ENCODE data around the gene CALHM3. TPM values are rescaled to one million over a fixed set of nuclear protein-coding genes. Genes with fewer than 3 reads are reported as not detected.

CALHM3 gene
- total RNA-seq, 2 experiments from 2014 or later = not detected

GRCh38 chr10:103469201-103469600 is 9.8 kb downstream of the CALHM3 start:
- Mint-ChIP-seq H3K36me3 (no peaks in the 10 kb centered on the region), H3K27ac (no peak overlapping the region), H3K9me3 (no peaks in the 10 kb centered on the region), H3K27me3 (no peaks in the 10 kb centered on the region), H3K4me3 (no peak overlapping the region), H3K4me1 (peaks cover 27% of the 10 kb centered on the region)
- no peak for DNase-seq

DNA sequence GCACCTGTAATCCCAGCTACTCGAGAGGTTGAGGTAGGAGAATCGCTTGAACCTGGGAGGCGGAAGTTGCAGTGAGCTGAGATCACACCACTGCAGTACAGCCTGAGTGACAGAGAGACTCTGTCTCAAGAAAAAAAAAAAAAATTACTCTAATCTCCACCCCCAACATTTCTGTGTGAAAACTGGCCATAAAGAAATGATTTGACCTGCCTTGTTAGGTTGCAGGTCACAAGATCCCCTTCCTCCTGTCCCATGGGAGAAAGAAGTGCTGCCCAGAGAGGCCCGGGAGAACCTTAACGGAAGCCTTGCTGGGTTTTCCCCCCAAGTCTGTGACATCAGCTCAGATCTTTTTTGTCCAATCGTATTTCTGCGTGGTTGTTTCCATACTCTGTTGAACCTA is 11.6 kb downstream of the CALHM3 start:
- Mint-ChIP-seq H3K27me3 (no peaks in the 10 kb centered on the region), H3K4me1 (peaks cover 27% of the 10 kb centered on the region), H3K27ac (peak overlapping the region; percentile 54), H3K9me3 (no peaks in the 10 kb centered on the region), H3K4me3 (no peak overlapping the region), H3K36me3 (no peaks in the 10 kb centered on the region)
- no peak for DNase-seq

GRCh38 chr10:103466734-103467133 is 12.3 kb downstream of the CALHM3 start:
- Mint-ChIP-seq H3K27ac (no peak overlapping the region), H3K36me3 (no peaks in the 10 kb centered on the region), H3K4me1 (peaks cover 22% of the 10 kb centered on the region), H3K9me3 (no peaks in the 10 kb centered on the region), H3K4me3 (no peak overlapping the region), H3K27me3 (no peaks in the 10 kb centered on the region)
- DNase-seq = no peak

GRCh38 chr10:103465411-103466179 is 13.4 kb downstream of the CALHM3 start:
- Mint-ChIP-seq H3K27me3 (no peaks in the 10 kb centered on the region), H3K4me3 (no peak overlapping the region), H3K27ac (no peak overlapping the region), H3K4me1 (peaks cover 12% of the 10 kb centered on the region), H3K36me3 (no peaks in the 10 kb centered on the region), H3K9me3 (no peaks in the 10 kb centered on the region)
- DNase-seq = no peak

GRCh38 chr10:103463499-103463898 is 15.5 kb downstream of the CALHM3 start:
- Mint-ChIP-seq H3K4me3 (no peak overlapping the region), H3K27me3 (no peaks in the 10 kb centered on the region), H3K4me1 (peaks cover 16% of the 10 kb centered on the region), H3K36me3 (no peaks in the 10 kb centered on the region), H3K9me3 (no peaks in the 10 kb centered on the region), H3K27ac (no peak overlapping the region)
- no peak for DNase-seq

DNA sequence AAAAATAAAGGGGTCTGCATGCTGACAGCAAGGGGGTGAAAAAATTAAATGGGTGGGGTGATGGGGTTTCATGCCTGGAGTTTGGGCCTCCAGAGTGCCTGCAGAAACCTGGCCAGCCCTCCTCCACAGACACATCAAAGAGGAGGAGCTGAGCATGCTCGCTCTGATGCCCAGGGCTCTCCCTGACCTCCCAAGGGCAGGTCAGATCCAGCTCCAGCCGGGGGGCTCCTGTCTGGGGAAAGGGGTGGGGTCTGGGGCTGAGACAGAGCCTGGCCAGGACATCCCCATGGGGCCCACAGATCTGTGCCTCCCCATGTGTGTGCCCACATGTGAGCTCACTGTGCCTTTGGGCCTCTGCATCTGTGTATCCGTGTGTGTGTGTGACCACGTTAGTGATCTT is 19.4 kb downstream of the CALHM3 start:
- no peak for DNase-seq
- peaks cover 6% of the 10 kb centered on the region for H3K4me1 Mint-ChIP-seq
- no peak overlapping the region for H3K4me3 Mint-ChIP-seq
- H3K27me3 Mint-ChIP-seq = no peaks in the 10 kb centered on the region
- no peaks in the 10 kb centered on the region for H3K36me3 Mint-ChIP-seq
- H3K27ac Mint-ChIP-seq = no peak overlapping the region
- H3K9me3 Mint-ChIP-seq = no peaks in the 10 kb centered on the region

GRCh38 chr10:103458720-103459119 is 20.3 kb downstream of the CALHM3 start, which contains the start of gene CALHM1:
CALHM1 (minus strand) TSS chr10:103458900; CDS start chr10:103458751, 149 bp downstream.
- no peak within 1 kb of the TSS for H3K4me3 Mint-ChIP-seq
- peak within 1 kb of the TSS; percentile 27 for H3K27ac Mint-ChIP-seq
- H3K4me1 Mint-ChIP-seq = peaks cover 6% of the 10 kb centered on the region
- H3K27me3 Mint-ChIP-seq = no peaks in the 10 kb centered on the region
- DNase-seq = no peak
- no peaks in the 10 kb centered on the region for H3K9me3 Mint-ChIP-seq
- H3K36me3 Mint-ChIP-seq = no peaks in the 10 kb centered on the region

- peaks cover 6% of the 10 kb centered on the region for H3K4me1 Mint-ChIP-seq
- H3K27me3 Mint-ChIP-seq = no peaks in the 10 kb centered on the region
- no peaks in the 10 kb centered on the region for H3K36me3 Mint-ChIP-seq
- H3K9me3 Mint-ChIP-seq = no peaks in the 10 kb centered on the region
- no peak overlapping the region for H3K4me3 Mint-ChIP-seq
- no peak for DNase-seq
- no peak overlapping the region for H3K27ac Mint-ChIP-seq
Measured at GRCh38 chr10:103457896-103458583, 21.0 kb downstream of the CALHM3 start.

GRCh38 chr10:103457176-103457712 is 21.8 kb downstream of the CALHM3 start:
- Mint-ChIP-seq H3K36me3 (no peaks in the 10 kb centered on the region), H3K9me3 (no peaks in the 10 kb centered on the region), H3K4me3 (no peak overlapping the region), H3K27ac (no peak overlapping the region), H3K4me1 (peaks cover 9% of the 10 kb centered on the region), H3K27me3 (no peaks in the 10 kb centered on the region)
- no peak for DNase-seq

GRCh38 chr10:103456074-103456660 is 22.9 kb downstream of the CALHM3 start:
- H3K36me3 Mint-ChIP-seq = no peaks in the 10 kb centered on the region

DNA sequence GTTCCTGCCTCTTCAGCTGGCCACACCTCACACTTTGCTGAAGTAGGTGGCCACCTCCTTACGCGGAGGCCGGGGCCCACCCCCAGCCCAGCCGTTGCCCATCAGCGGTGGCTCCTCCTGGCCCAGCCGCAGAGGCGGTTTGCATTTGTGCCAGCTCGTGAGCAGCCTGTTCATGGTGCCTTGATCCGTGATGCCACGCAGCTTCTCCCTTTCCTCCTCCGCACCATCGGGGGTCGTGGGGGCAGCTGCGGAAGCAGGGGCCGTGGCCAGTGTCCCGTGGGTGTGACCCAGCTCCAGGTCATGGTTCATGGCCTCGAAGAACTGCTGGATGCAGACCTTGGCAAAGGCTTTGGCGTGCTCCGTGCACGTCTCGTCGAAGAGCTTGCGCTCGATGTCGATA is 23.8 kb downstream of the CALHM3 start:
- H3K27ac Mint-ChIP-seq = no peak overlapping the region
- no peaks in the 10 kb centered on the region for H3K27me3 Mint-ChIP-seq
- H3K4me3 Mint-ChIP-seq = no peak overlapping the region
- H3K36me3 Mint-ChIP-seq = no peaks in the 10 kb centered on the region
- H3K9me3 Mint-ChIP-seq = no peaks in the 10 kb centered on the region
- DNase-seq = no peak
- peaks cover 22% of the 10 kb centered on the region for H3K4me1 Mint-ChIP-seq

More at GRCh38 chr10:103456074-103456660, 22.9 kb downstream of the CALHM3 start:
- H3K27ac Mint-ChIP-seq = no peak overlapping the region
- H3K4me1 Mint-ChIP-seq = peaks cover 13% of the 10 kb centered on the region
- no peak overlapping the region for H3K4me3 Mint-ChIP-seq
- DNase-seq = no peak
- no peaks in the 10 kb centered on the region for H3K9me3 Mint-ChIP-seq
- no peaks in the 10 kb centered on the region for H3K27me3 Mint-ChIP-seq

GRCh38 chr10:103454026-103454425 is 25.0 kb downstream of the CALHM3 start:
- Mint-ChIP-seq H3K36me3 (no peaks in the 10 kb centered on the region), H3K4me1 (peaks cover 24% of the 10 kb centered on the region), H3K4me3 (no peak overlapping the region), H3K27ac (no peak overlapping the region), H3K9me3 (no peaks in the 10 kb centered on the region), H3K27me3 (no peaks in the 10 kb centered on the region)
- DNase-seq = no peak

DNA sequence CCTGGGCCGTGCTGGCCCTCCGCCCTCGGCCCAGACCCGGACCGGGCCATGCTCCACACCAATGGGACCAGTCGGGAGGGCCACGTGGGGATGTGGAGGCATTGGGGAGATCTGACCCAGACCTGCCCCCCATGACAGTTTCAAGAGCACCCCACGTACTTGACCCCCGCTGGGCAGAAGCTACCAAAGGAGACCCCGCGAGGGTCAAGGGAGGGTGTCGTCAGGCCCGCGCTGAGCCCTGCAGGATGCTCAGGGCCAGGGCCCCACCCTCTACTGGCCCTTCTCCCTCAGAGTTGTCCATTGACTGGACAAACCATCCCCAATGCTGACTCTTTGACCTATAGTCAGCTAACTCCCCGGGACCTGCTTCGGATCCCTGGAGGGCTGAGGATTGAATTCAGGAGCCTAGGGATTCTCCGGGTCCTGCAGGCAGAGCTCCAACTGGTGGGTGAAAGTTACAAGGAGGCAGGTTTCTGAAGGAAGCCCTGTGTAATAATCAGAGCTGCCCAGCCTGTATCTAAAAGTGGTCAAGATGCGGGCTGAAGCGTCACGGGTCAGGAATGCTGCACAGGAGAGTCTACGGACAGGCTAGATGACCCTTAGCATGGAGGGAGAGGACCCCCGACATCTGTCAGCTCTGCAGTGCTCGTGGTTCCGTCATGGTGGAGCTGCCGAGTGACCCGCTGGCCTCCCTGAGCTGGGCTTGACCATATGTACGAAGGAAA is 26.4 kb downstream of the CALHM3 start:
- DNase-seq = no peak
- Mint-ChIP-seq H3K9me3 (no peaks in the 10 kb centered on the region), H3K27me3 (no peaks in the 10 kb centered on the region), H3K4me3 (peak overlapping the region; percentile 80), H3K4me1 (peaks cover 23% of the 10 kb centered on the region), H3K27ac (no peak overlapping the region), H3K36me3 (peaks cover 2% of the 10 kb centered on the region)

DNA sequence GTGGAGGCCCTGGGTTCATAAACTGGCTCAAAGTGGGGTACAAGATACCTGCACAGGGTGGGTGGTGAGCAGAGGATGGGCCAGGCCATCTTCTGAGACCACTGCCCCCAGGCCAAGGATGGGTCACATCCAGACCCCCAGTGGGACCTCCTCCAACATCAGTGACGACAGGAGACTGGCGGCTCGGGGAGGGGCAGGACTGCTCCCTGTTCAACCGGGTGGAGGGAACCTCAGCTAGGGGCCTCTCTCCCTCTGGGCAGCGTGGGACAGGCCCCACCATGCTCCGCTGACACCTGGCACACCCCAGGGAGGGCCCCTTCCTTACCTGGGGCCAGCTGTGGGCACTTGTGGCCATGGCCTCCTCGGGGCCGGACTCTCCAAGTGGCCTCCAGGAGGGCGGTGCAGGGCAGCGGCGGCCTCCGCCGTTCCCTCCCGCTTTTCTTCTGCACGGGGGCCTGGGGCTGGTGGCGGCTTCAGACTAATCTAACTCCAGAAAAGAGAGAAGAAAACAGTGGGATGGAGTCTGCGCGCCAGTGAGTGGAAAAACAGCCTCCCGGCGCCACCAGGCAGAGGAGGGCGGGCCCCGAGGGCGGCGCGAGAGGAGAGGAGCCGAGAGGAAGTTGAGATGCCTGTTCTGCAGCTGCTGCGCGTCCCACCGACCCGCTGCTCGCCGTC is 27.1 kb downstream of the CALHM3 start, which contains the start of gene CALHM2:
CALHM2 (minus strand) TSS at position 540 of the 675 bp plus-strand sequence. CDS start 2,429 bp downstream, outside the sequence.
- peak within 1 kb of the TSS; percentile 80 for H3K4me3 Mint-ChIP-seq
- DNase-seq = peak; percentile 74
- peaks cover 23% of the 10 kb centered on the region for H3K4me1 Mint-ChIP-seq
- H3K36me3 Mint-ChIP-seq = peaks cover 2% of the 10 kb centered on the region
- H3K27ac Mint-ChIP-seq = no peak within 1 kb of the TSS
- no peaks in the 10 kb centered on the region for H3K9me3 Mint-ChIP-seq
- H3K27me3 Mint-ChIP-seq = no peaks in the 10 kb centered on the region

Measured in activated naive CD8-positive, alpha-beta T cell treated with anti-CD3 and anti-CD28 coated beads for 36 hours (primary cell).